ENCODE results near the gene ELL2. TPM values are rescaled to one million over a fixed set of nuclear protein-coding genes. Genes with fewer than 3 reads are reported as not detected.

Gene ELL2
- total RNA-seq, 1 experiment from 2014 or later, result 24.4 TPM

- TF ChIP-seq ZNF425 (CRISPR knock-in tag; conservative IDR thresholded peaks at IDR 0.05), result no peak
- TF ChIP-seq ZNF512 (CRISPR knock-in tag; IDR thresholded peaks at IDR 0.05; ENCODE audit: borderline replicate concordance), result no peak
- TF ChIP-seq FOXP1 (CRISPR knock-in tag; IDR thresholded peaks at IDR 0.05; ENCODE audit: borderline replicate concordance), result no peak
- TF ChIP-seq TCF7 (CRISPR knock-in tag; IDR thresholded peaks at IDR 0.05; ENCODE audit: low read depth), result no peak
- TF ChIP-seq FOXJ3 (CRISPR knock-in tag; IDR thresholded peaks at IDR 0.05; ENCODE audit: borderline replicate concordance), result no peak
- TF ChIP-seq ETV6 (CRISPR knock-in tag; IDR thresholded peaks at IDR 0.05), result no peak
Measured at GRCh38 chr5:96006291-96006690, 44.6 kb upstream of the ELL2 start (continued).

GRCh38 chr5:96004754-96005153 lies 43.1 kb upstream of the ELL2 start:
- ChIA-PET CTCF (no interaction called here), POLR2A (interaction anchor here (0.9 kb wide), 1 partner anchor 45 kb away, joined by 3 read pairs; no protein-coding TSS in a partner anchor)
- Mint-ChIP-seq H3K4me1 (no peaks in the 10 kb centered on the region), H3K36me3 (no peaks in the 10 kb centered on the region), H3K27me3 (ENCODE audit: low read depth) (no peaks in the 10 kb centered on the region), H3K4me3 (no peak overlapping the region), H3K27ac (no peak overlapping the region), H3K9me3 (peaks cover 35% of the 10 kb centered on the region)
- ATAC-seq, result no peak
- DNase-seq (ENCODE audit: low spot score), result no peak
- no peak for TF ChIP-seq IRF1 (CRISPR knock-in tag; IDR thresholded peaks at IDR 0.05)
- no peak for TF ChIP-seq FOXP1 (CRISPR knock-in tag; IDR thresholded peaks at IDR 0.05; ENCODE audit: borderline replicate concordance)
- TF ChIP-seq TP53 (CRISPR knock-in tag; IDR thresholded peaks at IDR 0.05), result no peak
- no peak for TF ChIP-seq ETV6 (CRISPR knock-in tag; IDR thresholded peaks at IDR 0.05)

GRCh38 chr5:96004087-96004486 lies 42.4 kb upstream of the ELL2 start:
- ChIA-PET POLR2A (interaction anchor here (0.9 kb wide), 1 partner anchor 44 kb away, joined by 3 read pairs; no protein-coding TSS in a partner anchor), CTCF (no interaction called here)
- Mint-ChIP-seq H3K27ac (no peak overlapping the region), H3K27me3 (ENCODE audit: low read depth) (no peaks in the 10 kb centered on the region), H3K36me3 (no peaks in the 10 kb centered on the region), H3K4me1 (no peaks in the 10 kb centered on the region), H3K9me3 (peaks cover 33% of the 10 kb centered on the region), H3K4me3 (no peak overlapping the region)
- ATAC-seq, result no peak
- no peak for DNase-seq (ENCODE audit: low spot score)
- TF ChIP-seq USF2 (CRISPR knock-in tag; IDR thresholded peaks at IDR 0.05) (no peak), CREB1 (CRISPR knock-in tag; IDR thresholded peaks at IDR 0.05) (no peak), FOXP4 (CRISPR knock-in tag; IDR thresholded peaks at IDR 0.05) (no peak), AR (CRISPR knock-in tag; IDR thresholded peaks at IDR 0.05) (no peak), HMGXB4 (CRISPR knock-in tag; IDR thresholded peaks at IDR 0.05) (no peak), ZNF423 (CRISPR knock-in tag; IDR thresholded peaks at IDR 0.05) (no peak), IRF1 (CRISPR knock-in tag; IDR thresholded peaks at IDR 0.05) (no peak), ZNF281 (CRISPR knock-in tag; IDR thresholded peaks at IDR 0.05) (no peak), FOXJ3 (CRISPR knock-in tag; IDR thresholded peaks at IDR 0.05; ENCODE audit: borderline replicate concordance) (no peak), JAZF1 (CRISPR knock-in tag; IDR thresholded peaks at IDR 0.05) (no peak)
